Measurements from ENCODE around the gene PPP1R3A.

DNA sequence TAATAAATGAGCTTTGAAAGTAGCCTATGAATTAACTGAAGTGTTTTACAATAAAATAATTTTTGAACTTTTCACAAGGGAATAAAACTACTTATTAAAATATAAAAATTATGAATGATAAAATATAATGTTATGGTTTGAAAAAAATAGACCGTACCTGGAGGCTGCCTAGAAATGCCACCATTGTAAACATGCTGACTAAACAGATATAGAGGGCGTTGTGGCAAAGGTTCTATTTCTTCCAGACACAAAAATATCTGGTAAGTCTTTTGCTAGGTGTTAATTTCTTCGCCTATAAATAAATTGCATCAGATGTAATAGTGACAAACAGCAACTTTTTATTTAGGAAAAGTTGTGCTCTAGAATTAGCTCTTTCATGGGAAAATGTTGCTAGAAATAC, 11.2 kb downstream of the PPP1R3A start:
- TF ChIP-seq, protein P1, sequence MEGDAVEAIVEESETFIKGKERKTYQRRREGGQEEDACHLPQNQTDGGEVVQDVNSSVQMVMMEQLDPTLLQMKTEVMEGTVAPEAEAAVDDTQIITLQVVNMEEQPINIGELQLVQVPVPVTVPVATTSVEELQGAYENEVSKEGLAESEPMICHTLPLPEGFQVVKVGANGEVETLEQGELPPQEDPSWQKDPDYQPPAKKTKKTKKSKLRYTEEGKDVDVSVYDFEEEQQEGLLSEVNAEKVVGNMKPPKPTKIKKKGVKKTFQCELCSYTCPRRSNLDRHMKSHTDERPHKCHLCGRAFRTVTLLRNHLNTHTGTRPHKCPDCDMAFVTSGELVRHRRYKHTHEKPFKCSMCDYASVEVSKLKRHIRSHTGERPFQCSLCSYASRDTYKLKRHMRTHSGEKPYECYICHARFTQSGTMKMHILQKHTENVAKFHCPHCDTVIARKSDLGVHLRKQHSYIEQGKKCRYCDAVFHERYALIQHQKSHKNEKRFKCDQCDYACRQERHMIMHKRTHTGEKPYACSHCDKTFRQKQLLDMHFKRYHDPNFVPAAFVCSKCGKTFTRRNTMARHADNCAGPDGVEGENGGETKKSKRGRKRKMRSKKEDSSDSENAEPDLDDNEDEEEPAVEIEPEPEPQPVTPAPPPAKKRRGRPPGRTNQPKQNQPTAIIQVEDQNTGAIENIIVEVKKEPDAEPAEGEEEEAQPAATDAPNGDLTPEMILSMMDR (IDR thresholded peaks at IDR 0.05 in 2 of 3, conservative IDR thresholded peaks at IDR 0.05 in 1 of 3; ENCODE audit: control insufficient read depth in 2 of 3, extremely low read depth in 1 of 3, insufficient read depth in 1 of 3, low read depth in 3 of 3, low read length in 3 of 3), result no peak
- TF ChIP-seq JUND (IDR thresholded peaks at IDR 0.05; ENCODE audit: low read depth, low read length) (no peak), POLR2A (IDR thresholded peaks at IDR 0.05; ENCODE audit: low read depth, low read length) (no peak), SRF (IDR thresholded peaks at IDR 0.05; ENCODE audit: low read depth in 2 of 2, low read length in 2 of 2) (no peak), TCF7 (IDR thresholded peaks at IDR 0.05; ENCODE audit: borderline replicate concordance) (no peak), MXI1 (IDR thresholded peaks at IDR 0.05; ENCODE audit: low read depth, low read length) (no peak), GABPA (IDR thresholded peaks at IDR 0.05; ENCODE audit: low read depth) (no peak), YY1 (IDR thresholded peaks at IDR 0.05; ENCODE audit: low read depth, low read length) (no peak)
- TF ChIP-seq, protein P2, sequence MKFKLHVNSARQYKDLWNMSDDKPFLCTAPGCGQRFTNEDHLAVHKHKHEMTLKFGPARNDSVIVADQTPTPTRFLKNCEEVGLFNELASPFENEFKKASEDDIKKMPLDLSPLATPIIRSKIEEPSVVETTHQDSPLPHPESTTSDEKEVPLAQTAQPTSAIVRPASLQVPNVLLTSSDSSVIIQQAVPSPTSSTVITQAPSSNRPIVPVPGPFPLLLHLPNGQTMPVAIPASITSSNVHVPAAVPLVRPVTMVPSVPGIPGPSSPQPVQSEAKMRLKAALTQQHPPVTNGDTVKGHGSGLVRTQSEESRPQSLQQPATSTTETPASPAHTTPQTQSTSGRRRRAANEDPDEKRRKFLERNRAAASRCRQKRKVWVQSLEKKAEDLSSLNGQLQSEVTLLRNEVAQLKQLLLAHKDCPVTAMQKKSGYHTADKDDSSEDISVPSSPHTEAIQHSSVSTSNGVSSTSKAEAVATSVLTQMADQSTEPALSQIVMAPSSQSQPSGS (IDR thresholded peaks at IDR 0.05; ENCODE audit: low read length), result no peak
- TF ChIP-seq, protein P3, sequence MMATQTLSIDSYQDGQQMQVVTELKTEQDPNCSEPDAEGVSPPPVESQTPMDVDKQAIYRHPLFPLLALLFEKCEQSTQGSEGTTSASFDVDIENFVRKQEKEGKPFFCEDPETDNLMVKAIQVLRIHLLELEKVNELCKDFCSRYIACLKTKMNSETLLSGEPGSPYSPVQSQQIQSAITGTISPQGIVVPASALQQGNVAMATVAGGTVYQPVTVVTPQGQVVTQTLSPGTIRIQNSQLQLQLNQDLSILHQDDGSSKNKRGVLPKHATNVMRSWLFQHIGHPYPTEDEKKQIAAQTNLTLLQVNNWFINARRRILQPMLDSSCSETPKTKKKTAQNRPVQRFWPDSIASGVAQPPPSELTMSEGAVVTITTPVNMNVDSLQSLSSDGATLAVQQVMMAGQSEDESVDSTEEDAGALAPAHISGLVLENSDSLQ (IDR thresholded peaks at IDR 0.05), result no peak
- TF ChIP-seq, protein P4, sequence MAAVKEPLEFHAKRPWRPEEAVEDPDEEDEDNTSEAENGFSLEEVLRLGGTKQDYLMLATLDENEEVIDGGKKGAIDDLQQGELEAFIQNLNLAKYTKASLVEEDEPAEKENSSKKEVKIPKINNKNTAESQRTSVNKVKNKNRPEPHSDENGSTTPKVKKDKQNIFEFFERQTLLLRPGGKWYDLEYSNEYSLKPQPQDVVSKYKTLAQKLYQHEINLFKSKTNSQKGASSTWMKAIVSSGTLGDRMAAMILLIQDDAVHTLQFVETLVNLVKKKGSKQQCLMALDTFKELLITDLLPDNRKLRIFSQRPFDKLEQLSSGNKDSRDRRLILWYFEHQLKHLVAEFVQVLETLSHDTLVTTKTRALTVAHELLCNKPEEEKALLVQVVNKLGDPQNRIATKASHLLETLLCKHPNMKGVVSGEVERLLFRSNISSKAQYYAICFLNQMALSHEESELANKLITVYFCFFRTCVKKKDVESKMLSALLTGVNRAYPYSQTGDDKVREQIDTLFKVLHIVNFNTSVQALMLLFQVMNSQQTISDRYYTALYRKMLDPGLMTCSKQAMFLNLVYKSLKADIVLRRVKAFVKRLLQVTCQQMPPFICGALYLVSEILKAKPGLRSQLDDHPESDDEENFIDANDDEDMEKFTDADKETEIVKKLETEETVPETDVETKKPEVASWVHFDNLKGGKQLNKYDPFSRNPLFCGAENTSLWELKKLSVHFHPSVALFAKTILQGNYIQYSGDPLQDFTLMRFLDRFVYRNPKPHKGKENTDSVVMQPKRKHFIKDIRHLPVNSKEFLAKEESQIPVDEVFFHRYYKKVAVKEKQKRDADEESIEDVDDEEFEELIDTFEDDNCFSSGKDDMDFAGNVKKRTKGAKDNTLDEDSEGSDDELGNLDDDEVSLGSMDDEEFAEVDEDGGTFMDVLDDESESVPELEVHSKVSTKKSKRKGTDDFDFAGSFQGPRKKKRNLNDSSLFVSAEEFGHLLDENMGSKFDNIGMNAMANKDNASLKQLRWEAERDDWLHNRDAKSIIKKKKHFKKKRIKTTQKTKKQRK (IDR thresholded peaks at IDR 0.05; ENCODE audit: low read depth, low read length), result no peak
- TF ChIP-seq, protein P5, sequence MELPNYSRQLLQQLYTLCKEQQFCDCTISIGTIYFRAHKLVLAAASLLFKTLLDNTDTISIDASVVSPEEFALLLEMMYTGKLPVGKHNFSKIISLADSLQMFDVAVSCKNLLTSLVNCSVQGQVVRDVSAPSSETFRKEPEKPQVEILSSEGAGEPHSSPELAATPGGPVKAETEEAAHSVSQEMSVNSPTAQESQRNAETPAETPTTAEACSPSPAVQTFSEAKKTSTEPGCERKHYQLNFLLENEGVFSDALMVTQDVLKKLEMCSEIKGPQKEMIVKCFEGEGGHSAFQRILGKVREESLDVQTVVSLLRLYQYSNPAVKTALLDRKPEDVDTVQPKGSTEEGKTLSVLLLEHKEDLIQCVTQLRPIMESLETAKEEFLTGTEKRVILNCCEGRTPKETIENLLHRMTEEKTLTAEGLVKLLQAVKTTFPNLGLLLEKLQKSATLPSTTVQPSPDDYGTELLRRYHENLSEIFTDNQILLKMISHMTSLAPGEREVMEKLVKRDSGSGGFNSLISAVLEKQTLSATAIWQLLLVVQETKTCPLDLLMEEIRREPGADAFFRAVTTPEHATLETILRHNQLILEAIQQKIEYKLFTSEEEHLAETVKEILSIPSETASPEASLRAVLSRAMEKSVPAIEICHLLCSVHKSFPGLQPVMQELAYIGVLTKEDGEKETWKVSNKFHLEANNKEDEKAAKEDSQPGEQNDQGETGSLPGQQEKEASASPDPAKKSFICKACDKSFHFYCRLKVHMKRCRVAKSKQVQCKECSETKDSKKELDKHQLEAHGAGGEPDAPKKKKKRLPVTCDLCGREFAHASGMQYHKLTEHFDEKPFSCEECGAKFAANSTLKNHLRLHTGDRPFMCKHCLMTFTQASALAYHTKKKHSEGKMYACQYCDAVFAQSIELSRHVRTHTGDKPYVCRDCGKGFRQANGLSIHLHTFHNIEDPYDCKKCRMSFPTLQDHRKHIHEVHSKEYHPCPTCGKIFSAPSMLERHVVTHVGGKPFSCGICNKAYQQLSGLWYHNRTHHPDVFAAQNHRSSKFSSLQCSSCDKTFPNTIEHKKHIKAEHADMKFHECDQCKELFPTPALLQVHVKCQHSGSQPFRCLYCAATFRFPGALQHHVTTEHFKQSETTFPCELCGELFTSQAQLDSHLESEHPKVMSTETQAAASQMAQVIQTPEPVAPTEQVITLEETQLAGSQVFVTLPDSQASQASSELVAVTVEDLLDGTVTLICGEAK (IDR thresholded peaks at IDR 0.05; ENCODE audit: borderline replicate concordance), result no peak
